ENCODE data around the gene PCNX4.

PCNX4 gene

DNA sequence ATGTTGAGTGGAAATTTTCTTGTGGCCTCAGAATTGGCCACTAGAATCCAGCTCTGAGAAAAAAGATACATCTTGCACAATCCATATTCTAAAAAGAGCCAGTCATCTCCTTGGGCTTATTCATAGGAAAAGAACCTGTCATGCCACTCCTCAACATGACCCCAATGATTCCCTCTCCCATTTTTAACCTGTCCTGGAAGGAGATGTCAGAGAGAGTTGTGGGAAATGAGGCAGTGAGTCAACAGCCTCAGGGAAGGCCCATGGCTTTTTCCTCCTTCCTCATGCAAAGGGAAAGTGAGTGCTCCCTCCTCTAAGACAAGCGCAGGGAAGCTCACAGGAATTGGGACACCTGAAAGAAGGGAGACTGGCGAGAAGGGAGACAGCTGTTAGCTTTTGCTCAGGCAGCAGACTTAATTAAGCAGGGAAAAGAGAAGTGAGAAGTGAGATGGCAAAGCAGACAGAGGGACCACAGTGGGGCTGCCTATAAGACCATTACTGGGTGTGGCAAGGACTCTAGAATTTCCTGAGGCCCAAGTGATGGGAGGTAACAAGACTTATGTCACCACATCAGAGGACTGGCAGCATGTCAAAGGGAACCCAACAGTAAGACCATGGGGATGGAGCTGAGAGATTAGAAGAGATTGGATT lies 83.7 kb downstream of the PCNX4 start:
- H3K27ac ChIP-seq (ENCODE audit: low read depth, low read length): no peak overlapping the region
- H3K4me3 ChIP-seq (ENCODE audit: low read depth in 1 of 2, low read length in 2 of 2): no peak overlapping the region

DNA sequence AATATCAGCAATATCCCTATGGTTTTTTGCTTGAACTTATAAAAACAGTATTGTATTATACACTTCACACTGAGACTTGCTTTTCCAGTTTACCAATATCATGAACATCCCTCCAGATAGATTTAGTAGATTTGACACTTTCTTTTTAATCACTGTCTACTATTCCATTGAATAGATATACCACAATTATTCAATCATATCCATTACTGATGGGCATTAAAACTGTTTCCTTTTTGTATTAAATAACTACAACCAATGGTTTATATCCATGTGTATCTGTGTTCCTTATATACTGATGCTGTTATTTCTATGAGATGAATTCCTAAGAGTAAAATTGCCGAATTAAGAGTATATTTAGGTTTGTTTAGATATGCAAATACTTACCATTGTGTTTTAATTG lies 86.4 kb downstream of the PCNX4 start:
- Histone ChIP-seq H3K4me1 (ENCODE audit: insufficient read depth, low read length) (peaks cover 5% of the 10 kb centered on the region), H3K27me3 (ENCODE audit: control insufficient read depth in 1 of 2, insufficient read depth in 2 of 2, low read length in 2 of 2) (no peaks in the 10 kb centered on the region), H3K27ac (ENCODE audit: low read depth, low read length) (no peak overlapping the region), H3K9me3 (ENCODE audit: low read length) (no peaks in the 10 kb centered on the region), H3K4me3 (ENCODE audit: low read depth in 1 of 2, low read length in 2 of 2) (no peak overlapping the region), H3K9ac (ENCODE audit: low read length) (no peak overlapping the region), H3K36me3 (ENCODE audit: insufficient read depth, low read length) (no peaks in the 10 kb centered on the region)

More for the DNA sequence above, 83.7 kb downstream of the PCNX4 start:
- peaks cover 5% of the 10 kb centered on the region for H3K4me1 ChIP-seq (ENCODE audit: insufficient read depth, low read length)
- H3K9ac ChIP-seq (ENCODE audit: low read length): no peak overlapping the region
- no peaks in the 10 kb centered on the region for H3K27me3 ChIP-seq (ENCODE audit: control insufficient read depth in 1 of 2, insufficient read depth in 2 of 2, low read length in 2 of 2)
- no peaks in the 10 kb centered on the region for H3K9me3 ChIP-seq (ENCODE audit: low read length)
- H3K36me3 ChIP-seq (ENCODE audit: insufficient read depth, low read length): no peaks in the 10 kb centered on the region

DNA sequence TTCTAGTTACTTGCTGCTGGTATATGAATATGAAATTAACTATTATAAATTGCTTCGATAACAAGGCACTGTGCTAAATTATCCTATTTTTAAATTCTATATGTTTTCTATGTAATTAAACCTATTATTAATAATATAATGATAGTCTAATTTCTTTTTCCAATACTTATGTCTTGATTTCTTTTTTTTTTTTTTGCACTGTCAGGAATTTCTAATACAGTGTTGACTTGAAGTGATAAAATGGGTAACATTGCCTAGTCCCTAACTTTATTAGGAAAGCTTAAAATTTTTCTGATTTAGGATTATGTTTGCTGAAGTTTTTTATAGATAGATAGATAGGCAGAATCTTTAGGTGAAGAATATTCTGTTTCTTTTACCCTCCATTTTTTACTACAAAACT lies 87.1 kb downstream of the PCNX4 start:
- H3K4me1 ChIP-seq (ENCODE audit: insufficient read depth, low read length): peaks cover 9% of the 10 kb centered on the region
- no peaks in the 10 kb centered on the region for H3K9me3 ChIP-seq (ENCODE audit: low read length)
- H3K27ac ChIP-seq (ENCODE audit: low read depth, low read length): no peak overlapping the region
- no peaks in the 10 kb centered on the region for H3K36me3 ChIP-seq (ENCODE audit: insufficient read depth, low read length)
- no peak overlapping the region for H3K9ac ChIP-seq (ENCODE audit: low read length)
- H3K27me3 ChIP-seq (ENCODE audit: control insufficient read depth in 1 of 2, insufficient read depth in 2 of 2, low read length in 2 of 2): no peaks in the 10 kb centered on the region
- H3K4me3 ChIP-seq (ENCODE audit: low read depth in 1 of 2, low read length in 2 of 2): no peak overlapping the region

DNA sequence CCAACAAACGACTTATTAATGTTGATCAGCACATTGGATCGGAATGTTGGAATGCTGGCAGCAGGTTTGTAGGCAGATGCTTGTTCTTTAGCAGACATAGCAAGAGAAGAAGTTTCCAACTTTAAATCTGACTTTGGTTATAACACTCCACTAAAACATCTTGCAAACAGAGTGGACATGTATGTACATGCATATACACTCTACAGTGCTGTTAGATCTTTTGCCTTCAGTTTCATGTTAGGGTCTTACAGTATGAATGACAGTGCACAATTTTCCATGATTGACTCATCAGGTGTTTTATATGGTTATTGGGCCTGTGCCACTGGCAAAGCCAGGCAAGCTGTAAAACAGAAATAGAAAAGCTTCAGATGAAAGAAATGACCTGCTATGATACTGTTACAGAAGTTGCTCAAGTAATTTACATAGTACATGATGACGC lies 87.7 kb downstream of the PCNX4 start:
- H3K36me3 ChIP-seq (ENCODE audit: insufficient read depth, low read length): no peaks in the 10 kb centered on the region
- H3K4me1 ChIP-seq (ENCODE audit: insufficient read depth, low read length): peaks cover 12% of the 10 kb centered on the region
- H3K4me3 ChIP-seq (ENCODE audit: low read depth in 1 of 2, low read length in 2 of 2): no peak overlapping the region
- H3K9me3 ChIP-seq (ENCODE audit: low read length): no peaks in the 10 kb centered on the region
- H3K27ac ChIP-seq (ENCODE audit: low read depth, low read length): peak overlapping the region; percentile 29
- no peaks in the 10 kb centered on the region for H3K27me3 ChIP-seq (ENCODE audit: control insufficient read depth in 1 of 2, insufficient read depth in 2 of 2, low read length in 2 of 2)
- H3K9ac ChIP-seq (ENCODE audit: low read length): no peak overlapping the region

DNA sequence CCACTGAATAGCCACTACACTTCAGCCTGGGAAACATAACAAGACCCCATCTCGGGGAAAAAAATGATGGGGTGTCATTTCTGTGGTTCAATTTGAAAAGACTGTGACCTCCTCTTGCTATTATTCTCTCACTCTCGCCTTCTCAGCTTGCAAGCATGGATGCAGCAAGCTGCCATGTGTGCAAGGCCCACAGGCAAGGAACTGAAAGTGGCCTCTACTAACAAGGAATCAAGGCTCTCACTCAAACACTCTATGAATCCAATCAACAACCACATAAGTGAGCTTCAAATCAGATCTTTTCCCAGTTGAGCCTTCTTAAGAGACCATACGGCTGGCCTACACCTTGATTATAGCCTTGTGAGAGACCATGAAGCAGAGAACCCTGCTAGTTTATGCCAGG lies 91.4 kb downstream of the PCNX4 start:
- Histone ChIP-seq H3K9ac (ENCODE audit: low read length) (no peak overlapping the region), H3K4me3 (ENCODE audit: low read depth in 1 of 2, low read length in 2 of 2) (no peak overlapping the region), H3K36me3 (ENCODE audit: insufficient read depth, low read length) (no peaks in the 10 kb centered on the region)

DNA sequence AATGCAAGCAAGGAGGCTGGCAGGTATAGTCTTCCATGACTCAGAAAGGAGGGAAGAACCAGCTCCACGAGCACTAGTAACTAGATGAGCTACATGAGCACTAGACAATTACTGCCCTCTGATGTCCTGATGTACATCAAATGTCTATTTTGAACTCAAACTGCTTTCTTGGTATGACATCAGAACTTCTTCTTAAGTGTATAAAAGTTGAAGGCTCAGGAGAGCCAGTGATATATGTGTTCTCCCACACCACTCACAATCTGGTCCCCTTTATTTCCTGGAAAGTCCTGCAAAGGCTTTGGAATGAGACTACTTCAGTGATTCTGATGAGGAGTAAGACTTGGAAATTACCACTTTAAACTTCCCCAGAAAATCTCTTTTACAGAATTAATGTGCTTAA lies 92.0 kb downstream of the PCNX4 start:
- Histone ChIP-seq H3K27ac (ENCODE audit: low read depth, low read length) (peak overlapping the region; percentile 81), H3K4me1 (ENCODE audit: insufficient read depth, low read length) (peaks cover 12% of the 10 kb centered on the region), H3K9ac (ENCODE audit: low read length) (no peak overlapping the region), H3K27me3 (ENCODE audit: control insufficient read depth in 1 of 2, insufficient read depth in 2 of 2, low read length in 2 of 2) (no peaks in the 10 kb centered on the region), H3K9me3 (ENCODE audit: low read length) (no peaks in the 10 kb centered on the region), H3K4me3 (ENCODE audit: low read depth in 1 of 2, low read length in 2 of 2) (peak overlapping the region; percentile 54 to 56), H3K36me3 (ENCODE audit: insufficient read depth, low read length) (no peaks in the 10 kb centered on the region)

More for the DNA sequence above, 91.4 kb downstream of the PCNX4 start:
- no peak overlapping the region for H3K27ac ChIP-seq (ENCODE audit: low read depth, low read length)
- H3K27me3 ChIP-seq (ENCODE audit: control insufficient read depth in 1 of 2, insufficient read depth in 2 of 2, low read length in 2 of 2): no peaks in the 10 kb centered on the region
- peaks cover 12% of the 10 kb centered on the region for H3K4me1 ChIP-seq (ENCODE audit: insufficient read depth, low read length)
- H3K9me3 ChIP-seq (ENCODE audit: low read length): no peaks in the 10 kb centered on the region

DNA sequence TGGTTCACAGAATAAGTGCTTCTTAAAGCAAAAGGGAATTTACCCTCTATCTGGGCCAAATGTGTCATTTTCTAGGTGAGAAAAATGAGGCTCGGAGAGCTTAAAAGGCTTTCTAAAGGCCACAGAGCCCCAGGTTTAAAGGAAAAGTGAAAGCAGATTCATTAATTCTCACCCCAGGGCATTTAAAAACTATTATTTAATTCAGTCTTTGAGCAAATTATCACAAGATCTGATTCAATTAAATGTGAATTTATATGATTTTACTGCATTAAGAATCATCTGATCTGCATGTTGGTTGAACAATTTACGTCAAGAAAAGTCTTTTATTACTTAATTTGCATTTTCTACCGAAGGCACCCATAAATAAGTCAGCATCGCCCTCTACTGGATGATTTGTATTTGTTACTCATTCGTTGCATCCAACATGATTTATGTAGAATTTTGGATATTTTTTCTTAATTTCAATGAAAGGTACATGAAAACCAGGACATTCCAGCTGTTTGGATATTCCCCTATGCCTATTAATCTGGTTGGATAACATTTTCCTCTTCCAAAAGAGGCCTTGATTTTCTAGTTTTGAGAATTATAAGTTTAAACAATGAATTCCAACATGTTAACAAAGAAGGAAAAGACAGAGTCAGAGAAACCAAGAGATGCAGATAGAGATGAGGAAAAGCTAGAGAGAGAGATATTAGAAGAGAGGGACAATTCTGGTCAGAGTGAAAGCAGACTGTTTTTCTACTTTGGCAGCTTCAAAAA lies 92.6 kb downstream of the PCNX4 start:
- peaks cover 12% of the 10 kb centered on the region for H3K4me1 ChIP-seq (ENCODE audit: insufficient read depth, low read length)
- peak overlapping the region; percentile 54 to 56 for H3K4me3 ChIP-seq (ENCODE audit: low read depth in 1 of 2, low read length in 2 of 2)
- H3K27ac ChIP-seq (ENCODE audit: low read depth, low read length): peak overlapping the region; percentile 81
- H3K9ac ChIP-seq (ENCODE audit: low read length): no peak overlapping the region
- no peaks in the 10 kb centered on the region for H3K36me3 ChIP-seq (ENCODE audit: insufficient read depth, low read length)
- no peaks in the 10 kb centered on the region for H3K9me3 ChIP-seq (ENCODE audit: low read length)
- H3K27me3 ChIP-seq (ENCODE audit: control insufficient read depth in 1 of 2, insufficient read depth in 2 of 2, low read length in 2 of 2): no peaks in the 10 kb centered on the region

DNA sequence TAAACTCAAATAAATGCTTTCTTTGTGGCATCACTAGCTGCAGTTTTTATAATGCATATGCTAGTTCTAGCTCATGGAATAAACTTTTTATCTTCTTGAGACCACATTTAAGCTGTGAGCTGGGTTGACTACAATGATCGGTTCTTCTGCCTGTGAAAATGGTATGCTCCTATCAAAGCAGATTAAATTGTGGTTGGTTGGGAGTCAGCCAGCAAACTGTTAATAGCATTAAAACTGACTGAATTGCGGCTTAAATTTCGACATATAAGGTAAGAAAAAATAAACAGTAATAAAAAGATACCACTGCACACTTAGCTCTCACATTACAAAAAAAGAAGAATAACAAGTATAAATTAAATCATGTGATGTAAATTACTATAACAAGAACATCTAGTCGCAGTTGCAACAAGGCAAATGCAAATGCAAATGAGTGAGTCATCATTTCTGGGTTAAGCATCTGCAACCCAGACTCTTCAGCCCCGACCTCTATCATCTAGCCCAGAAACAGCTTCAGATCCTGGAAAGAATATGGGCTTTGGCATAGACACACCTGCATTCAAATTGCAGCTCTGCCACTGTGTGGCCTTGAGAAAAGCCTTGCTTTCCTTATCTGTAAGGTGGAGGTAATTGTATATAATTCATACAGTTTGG lies 93.3 kb downstream of the PCNX4 start:
- Histone ChIP-seq H3K4me3 (ENCODE audit: low read depth in 1 of 2, low read length in 2 of 2) (no peak overlapping the region), H3K9ac (ENCODE audit: low read length) (no peak overlapping the region), H3K27ac (ENCODE audit: low read depth, low read length) (no peak overlapping the region), H3K9me3 (ENCODE audit: low read length) (no peaks in the 10 kb centered on the region), H3K4me1 (ENCODE audit: insufficient read depth, low read length) (peaks cover 14% of the 10 kb centered on the region), H3K36me3 (ENCODE audit: insufficient read depth, low read length) (no peaks in the 10 kb centered on the region), H3K27me3 (ENCODE audit: control insufficient read depth in 1 of 2, insufficient read depth in 2 of 2, low read length in 2 of 2) (no peaks in the 10 kb centered on the region)

DNA sequence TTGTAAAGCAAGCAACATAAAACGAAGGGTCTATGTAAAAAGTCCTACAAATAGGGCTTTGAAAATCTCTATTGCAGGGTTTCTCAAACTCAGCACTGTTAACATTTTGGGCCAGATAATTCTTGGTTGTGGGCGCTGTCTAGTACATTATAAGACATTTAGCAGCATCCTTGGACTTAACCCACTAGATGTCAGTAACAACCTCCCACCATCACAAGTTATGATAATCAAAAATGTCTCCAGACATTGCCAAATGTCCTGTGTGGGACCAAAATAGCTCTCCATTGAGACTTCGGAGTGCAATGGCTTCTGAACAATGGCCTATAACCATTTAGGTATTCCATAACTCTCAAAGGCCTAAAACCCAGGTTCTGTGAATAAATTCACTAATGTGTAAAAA lies 96.4 kb downstream of the PCNX4 start:
- Histone ChIP-seq H3K9me3 (ENCODE audit: low read length) (no peaks in the 10 kb centered on the region), H3K4me3 (ENCODE audit: low read depth in 1 of 2, low read length in 2 of 2) (no peak overlapping the region), H3K9ac (ENCODE audit: low read length) (no peak overlapping the region), H3K36me3 (ENCODE audit: insufficient read depth, low read length) (no peaks in the 10 kb centered on the region), H3K27ac (ENCODE audit: low read depth, low read length) (no peak overlapping the region), H3K4me1 (ENCODE audit: insufficient read depth, low read length) (peaks cover 18% of the 10 kb centered on the region), H3K27me3 (ENCODE audit: control insufficient read depth in 1 of 2, insufficient read depth in 2 of 2, low read length in 2 of 2) (no peaks in the 10 kb centered on the region)

DNA sequence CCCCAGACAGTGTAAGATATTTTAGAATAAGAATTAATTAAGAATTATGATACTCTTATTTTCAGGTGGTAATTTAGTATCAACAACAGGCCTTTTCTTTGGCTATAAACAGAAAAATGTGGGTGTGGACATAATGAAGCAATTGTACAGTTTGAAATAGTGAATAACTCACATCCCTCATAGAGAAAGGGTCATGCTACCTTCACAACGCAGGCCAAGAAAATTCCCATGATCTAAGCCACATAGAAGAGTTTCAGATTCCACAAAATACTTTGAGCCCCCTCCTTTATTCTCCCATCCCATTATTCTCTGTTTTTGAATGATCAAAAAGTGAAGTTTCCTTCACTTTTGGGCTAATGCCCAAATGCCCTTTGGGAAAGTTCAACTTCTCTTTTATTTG lies 97.0 kb downstream of the PCNX4 start:
- Histone ChIP-seq H3K4me3 (ENCODE audit: low read depth in 1 of 2, low read length in 2 of 2) (no peak overlapping the region), H3K36me3 (ENCODE audit: insufficient read depth, low read length) (no peaks in the 10 kb centered on the region), H3K27me3 (ENCODE audit: control insufficient read depth in 1 of 2, insufficient read depth in 2 of 2, low read length in 2 of 2) (no peaks in the 10 kb centered on the region), H3K4me1 (ENCODE audit: insufficient read depth, low read length) (peaks cover 16% of the 10 kb centered on the region), H3K27ac (ENCODE audit: low read depth, low read length) (no peak overlapping the region), H3K9ac (ENCODE audit: low read length) (no peak overlapping the region), H3K9me3 (ENCODE audit: low read length) (no peaks in the 10 kb centered on the region)

DNA sequence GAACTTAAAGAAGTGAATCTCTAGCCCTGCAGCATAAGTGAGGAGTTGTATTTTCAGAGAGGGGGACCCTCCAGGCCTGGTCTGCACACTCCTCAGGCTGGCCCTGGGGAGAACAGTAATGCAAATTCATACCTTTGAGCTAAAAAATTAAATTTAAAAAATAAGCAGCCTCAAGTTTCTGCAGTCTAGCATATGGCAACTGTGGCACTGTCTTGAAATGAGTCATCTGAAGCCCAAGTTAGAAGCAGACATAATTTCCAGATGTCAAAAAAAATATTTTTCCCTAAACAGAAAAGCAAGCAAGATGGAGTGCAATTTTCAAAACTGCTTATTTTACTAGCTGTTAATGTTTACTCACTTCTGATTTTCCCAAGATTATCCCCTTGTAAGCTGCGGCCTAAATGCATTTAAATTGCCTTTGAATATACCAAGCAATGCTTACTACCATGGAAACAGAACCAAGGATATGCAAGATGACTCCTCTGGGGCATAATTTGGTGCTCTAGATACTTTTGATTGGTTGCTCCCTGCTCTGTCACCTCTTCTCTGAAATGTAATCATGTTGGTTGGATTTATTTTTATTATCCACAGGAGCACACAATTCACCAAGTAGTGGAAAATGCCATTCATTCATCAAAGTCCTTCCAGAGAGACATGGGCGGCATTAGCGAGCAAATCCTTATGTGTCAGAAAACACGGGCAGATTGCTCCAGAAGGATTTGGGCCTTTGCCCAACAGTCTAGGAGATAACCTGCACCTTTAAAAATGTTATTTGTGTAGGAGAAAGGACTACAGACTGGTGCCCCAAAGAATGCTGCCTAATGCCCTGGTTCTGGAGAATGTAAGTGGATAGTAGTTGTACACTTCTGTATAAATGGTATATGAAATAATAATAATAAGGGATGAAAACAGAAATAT lies 98.5 kb downstream of the PCNX4 start:
- H3K27ac ChIP-seq (ENCODE audit: low read depth, low read length): no peak overlapping the region
- H3K4me3 ChIP-seq (ENCODE audit: low read depth in 1 of 2, low read length in 2 of 2): no peak overlapping the region
- no peak overlapping the region for H3K9ac ChIP-seq (ENCODE audit: low read length)
- no peaks in the 10 kb centered on the region for H3K9me3 ChIP-seq (ENCODE audit: low read length)
- H3K4me1 ChIP-seq (ENCODE audit: insufficient read depth, low read length): peaks cover 12% of the 10 kb centered on the region
- no peaks in the 10 kb centered on the region for H3K36me3 ChIP-seq (ENCODE audit: insufficient read depth, low read length)
- no peaks in the 10 kb centered on the region for H3K27me3 ChIP-seq (ENCODE audit: control insufficient read depth in 1 of 2, insufficient read depth in 2 of 2, low read length in 2 of 2)

Measured in muscle layer of colon (tissue), 2 donors.